ENCODE results near the gene CTDSP2. TPM values are rescaled to one million over a fixed set of nuclear protein-coding genes. Genes with fewer than 3 reads are reported as not detected.

Gene CTDSP2
- total and polyA plus RNA-seq, 7 donors = 85.3 to 183 (median 122) TPM

- TF ChIP-seq, protein P1, sequence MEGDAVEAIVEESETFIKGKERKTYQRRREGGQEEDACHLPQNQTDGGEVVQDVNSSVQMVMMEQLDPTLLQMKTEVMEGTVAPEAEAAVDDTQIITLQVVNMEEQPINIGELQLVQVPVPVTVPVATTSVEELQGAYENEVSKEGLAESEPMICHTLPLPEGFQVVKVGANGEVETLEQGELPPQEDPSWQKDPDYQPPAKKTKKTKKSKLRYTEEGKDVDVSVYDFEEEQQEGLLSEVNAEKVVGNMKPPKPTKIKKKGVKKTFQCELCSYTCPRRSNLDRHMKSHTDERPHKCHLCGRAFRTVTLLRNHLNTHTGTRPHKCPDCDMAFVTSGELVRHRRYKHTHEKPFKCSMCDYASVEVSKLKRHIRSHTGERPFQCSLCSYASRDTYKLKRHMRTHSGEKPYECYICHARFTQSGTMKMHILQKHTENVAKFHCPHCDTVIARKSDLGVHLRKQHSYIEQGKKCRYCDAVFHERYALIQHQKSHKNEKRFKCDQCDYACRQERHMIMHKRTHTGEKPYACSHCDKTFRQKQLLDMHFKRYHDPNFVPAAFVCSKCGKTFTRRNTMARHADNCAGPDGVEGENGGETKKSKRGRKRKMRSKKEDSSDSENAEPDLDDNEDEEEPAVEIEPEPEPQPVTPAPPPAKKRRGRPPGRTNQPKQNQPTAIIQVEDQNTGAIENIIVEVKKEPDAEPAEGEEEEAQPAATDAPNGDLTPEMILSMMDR (IDR thresholded peaks at IDR 0.05) = peak in 1 of 4 experiments; percentile 54
- TF ChIP-seq POLR2A (IDR thresholded peaks at IDR 0.05) (no peak), POLR2AphosphoS5 (IDR thresholded peaks at IDR 0.05) (peak; percentile 88 to 95 (median 91)), EP300 (IDR thresholded peaks at IDR 0.05) (peak; percentile 9 to 87 (median 68))
- Histone ChIP-seq H3K27me3 (no peaks in the 10 kb centered on the region), H3K27ac (peak overlapping the region; percentile 93 to 99 (median 98)), H3K9me3 (no peaks in the 10 kb centered on the region), H3K4me3 (peak overlapping the region in 2 of 4 donors; percentile 14 to 21), H3K4me1 (peaks cover 4 to 97% (median 92%) of the 10 kb centered on the region in 4 donors), H3K36me3 (no peaks in the 10 kb centered on the region)
- WGBS, 2 donors = 28 to 43% methylated on average over 13 of the region's 13 CpGs
- peak; percentile 100 for DNase-seq
- intact Hi-C loops (cut with DNase I) = loop anchor here (1.0 kb wide), 1 partner anchor 25 kb away; no protein-coding TSS in a partner anchor
These were observed 47.2 kb upstream of the CTDSP2 start for GRCh38 chr12:57893431-57894353.

- Histone ChIP-seq H3K36me3 (no peaks in the 10 kb centered on the region), H3K27me3 (no peaks in the 10 kb centered on the region), H3K4me3 (no peak overlapping the region), H3K9me3 (no peaks in the 10 kb centered on the region), H3K27ac (peak overlapping the region; percentile 93 to 99 (median 98)), H3K4me1 (peaks cover 4 to 97% (median 92%) of the 10 kb centered on the region in 4 donors)
- WGBS, 2 donors = 23 to 63% methylated on average over 9 of the region's 9 CpGs
- intact Hi-C loops (cut with DNase I) = no loop called here
- DNase-seq = no peak
- no peak for TF ChIP-seq POLR2AphosphoS5 (IDR thresholded peaks at IDR 0.05)
- no peak for TF ChIP-seq POLR2A (IDR thresholded peaks at IDR 0.05)
- TF ChIP-seq EP300 (IDR thresholded peaks at IDR 0.05) = no peak
- TF ChIP-seq, protein P1 (IDR thresholded peaks at IDR 0.05) = no peak
These were observed 45.9 kb upstream of the CTDSP2 start for GRCh38 chr12:57892232-57892972.

- Histone ChIP-seq H3K4me1 (peaks cover 4 to 90% (median 87%) of the 10 kb centered on the region in 4 donors), H3K9me3 (no peaks in the 10 kb centered on the region), H3K4me3 (no peak overlapping the region), H3K27me3 (no peaks in the 10 kb centered on the region), H3K36me3 (no peaks in the 10 kb centered on the region), H3K27ac (peak overlapping the region; percentile 93 to 99 (median 98))
- intact Hi-C loops (cut with DNase I) = no loop called here
- TF ChIP-seq, protein P1 (IDR thresholded peaks at IDR 0.05) = no peak
- no peak for TF ChIP-seq POLR2A (IDR thresholded peaks at IDR 0.05)
- TF ChIP-seq EP300 (IDR thresholded peaks at IDR 0.05) = no peak
- no peak for TF ChIP-seq POLR2AphosphoS5 (IDR thresholded peaks at IDR 0.05)
- DNase-seq = no peak
- WGBS, 2 donors = 90% methylated on average over 6 of the region's 6 CpGs
These were observed 45.2 kb upstream of the CTDSP2 start for GRCh38 chr12:57891542-57892228.

Data from sigmoid colon (tissue), 7 donors.